Measurements from ENCODE around the gene CXCL17. TPM values are rescaled to one million over a fixed set of nuclear protein-coding genes. Genes with fewer than 3 reads are reported as not detected.
A peak's percentile ranks its signal among the peaks of the same experiment; 100 is the strongest.

The CXCL17 gene
- polyA plus RNA-seq, 1 donor, result not detected

- DNase-seq, result peak; percentile 81
These were observed 19.0 kb downstream of the CXCL17 start for GRCh38 chr19:42423462-42424344.

DNA sequence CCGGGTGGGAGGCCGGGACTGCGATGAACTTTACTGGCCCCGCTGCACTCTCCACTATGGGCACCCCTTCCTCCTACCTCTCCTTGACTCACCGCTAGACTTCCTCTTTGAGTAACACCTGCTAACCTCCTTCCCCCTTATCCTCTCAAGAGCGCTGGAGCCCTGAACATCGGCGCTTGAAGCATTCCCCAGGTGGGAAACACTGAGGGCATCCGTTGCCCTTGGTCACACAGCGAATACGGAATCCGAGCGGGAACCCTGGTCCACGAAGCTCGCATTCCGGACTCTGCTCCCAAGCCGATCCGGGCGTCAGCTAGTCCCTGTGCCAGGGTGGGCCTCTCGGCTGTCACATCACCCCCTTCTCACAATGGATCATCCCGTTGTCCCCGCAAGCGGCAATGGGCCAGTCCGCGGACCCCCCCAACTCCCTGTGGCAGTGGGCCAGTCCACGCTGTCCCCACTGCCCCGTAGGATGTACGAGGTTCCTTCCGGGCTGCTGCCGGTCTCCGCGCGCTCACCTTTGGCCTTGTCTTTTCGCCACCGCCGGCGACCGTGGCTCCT, 19.8 kb downstream of the CXCL17 start:
- DNase-seq, result no peak

GRCh38 chr19:42422092-42422900, 20.4 kb downstream of the CXCL17 start:
- DNase-seq, result no peak

- DNase-seq, result no peak
These were observed 21.1 kb downstream of the CXCL17 start for GRCh38 chr19:42421591-42422031.

DNA sequence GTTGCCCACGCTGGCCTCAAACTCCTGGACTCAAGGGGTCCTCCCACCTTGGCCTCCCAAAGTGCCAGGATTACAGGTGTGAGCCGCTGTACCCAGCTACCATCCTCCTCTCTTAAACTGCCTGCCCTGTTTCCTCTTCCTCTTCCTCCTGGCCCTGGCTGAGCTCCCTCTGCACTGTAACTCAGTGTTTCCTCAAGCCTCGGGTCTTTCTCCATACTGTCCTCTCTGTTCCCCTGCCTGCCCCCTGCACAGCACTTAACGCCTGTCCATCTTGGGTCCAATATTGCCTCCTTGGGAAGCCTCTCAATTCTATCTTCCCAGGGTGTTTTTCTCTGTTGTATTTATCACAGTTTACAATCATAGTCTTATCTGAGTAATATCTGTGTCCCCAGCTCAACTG, 21.6 kb downstream of the CXCL17 start:
- no peak for DNase-seq

DNA sequence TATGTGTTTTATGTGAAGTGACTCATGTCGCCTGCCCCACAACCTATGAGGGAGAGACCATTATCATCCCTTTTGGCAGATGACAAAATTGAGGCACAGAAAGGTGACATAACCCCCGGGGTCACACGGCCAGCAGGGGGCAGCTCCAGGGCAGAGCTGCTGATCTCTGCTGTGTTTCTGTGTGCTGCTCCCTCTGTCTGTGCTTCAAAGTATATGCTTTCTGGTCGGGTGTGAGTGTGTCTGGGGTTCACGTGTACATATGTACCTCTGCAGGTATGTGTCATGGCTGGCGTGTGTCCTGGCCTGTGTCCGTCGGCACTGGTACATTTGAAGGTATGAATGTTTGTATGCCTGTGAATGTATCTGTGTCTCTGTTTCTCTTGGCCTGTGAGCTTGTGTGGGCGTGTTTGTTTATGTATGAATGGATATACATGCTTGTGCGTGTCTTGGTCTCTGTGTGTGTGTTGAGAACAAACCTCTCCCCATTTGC, 22.6 kb downstream of the CXCL17 start:
- DNase-seq, result no peak

DNA sequence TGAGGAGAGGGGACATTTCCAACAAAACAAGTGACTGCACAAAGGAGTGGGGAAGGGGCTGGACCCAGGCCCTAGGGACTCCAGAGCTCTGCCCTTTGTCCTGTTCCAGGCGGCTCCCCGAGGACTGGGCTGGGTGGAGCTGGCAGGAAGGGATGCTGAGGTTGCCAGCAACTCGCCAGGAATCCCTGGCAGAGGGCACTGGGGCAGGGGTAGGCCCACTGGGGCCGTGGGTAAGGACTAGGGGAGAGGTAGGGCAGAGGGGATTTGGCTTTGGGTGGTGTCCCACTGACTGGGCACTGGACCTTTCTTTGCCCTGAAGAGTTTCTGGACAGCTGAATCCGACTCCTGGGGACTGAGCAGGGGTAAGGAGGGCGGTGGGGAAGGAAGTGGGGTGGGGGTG, 23.4 kb downstream of the CXCL17 start:
- DNase-seq, result no peak

GRCh38 chr19:42412661-42413076, 30.1 kb downstream of the CXCL17 start:
- no peak for DNase-seq

DNA sequence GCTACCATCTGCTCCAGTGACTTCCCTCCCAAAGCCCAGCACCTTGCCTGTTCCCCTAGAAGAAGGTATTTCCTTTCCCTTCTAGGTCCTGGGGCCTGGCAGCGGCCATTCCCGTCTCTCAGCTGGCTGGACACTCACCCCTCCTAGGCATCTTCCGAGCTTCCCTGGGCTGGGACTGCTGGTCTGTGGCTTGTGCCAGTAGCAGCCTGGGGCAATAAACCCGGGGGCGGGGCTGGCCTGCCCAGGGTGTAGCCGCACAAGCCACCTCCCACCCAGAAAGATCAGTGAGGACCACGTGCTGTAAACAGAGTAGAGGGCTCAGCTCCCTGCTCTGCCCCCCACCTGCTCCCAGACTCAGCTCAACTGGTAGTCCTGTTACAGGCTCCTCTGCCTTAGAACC, 30.5 kb downstream of the CXCL17 start:
- no peak for DNase-seq

DNA sequence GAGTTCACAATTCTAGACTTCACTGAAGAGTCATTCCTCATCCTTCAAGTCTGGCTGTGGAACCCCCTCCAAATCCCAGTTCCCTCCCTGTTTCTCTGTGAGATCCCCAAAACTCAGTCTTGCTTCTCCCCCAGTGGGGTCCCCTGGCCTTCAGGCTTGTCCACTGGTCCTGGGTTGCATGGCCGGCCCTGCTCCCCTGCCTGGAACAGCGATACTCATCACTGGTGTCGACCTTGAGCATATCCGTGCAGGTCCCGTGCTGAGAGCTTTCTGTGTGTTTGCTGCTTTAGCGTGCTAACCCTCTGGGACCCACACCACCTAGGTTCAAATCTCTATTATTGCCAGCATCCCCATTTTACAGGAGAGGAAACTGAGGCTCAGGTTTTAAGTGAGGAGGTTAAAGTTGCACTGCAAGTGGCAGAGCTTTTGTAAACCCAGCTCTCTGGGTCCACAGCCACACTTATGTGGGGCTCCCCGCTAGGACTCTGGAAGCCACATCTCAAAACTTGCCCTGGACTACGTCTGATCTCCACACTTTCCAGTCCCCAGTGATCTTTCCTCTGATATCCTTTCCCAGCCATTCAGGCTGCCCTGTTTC, 31.1 kb downstream of the CXCL17 start:
- DNase-seq, result no peak

DNA sequence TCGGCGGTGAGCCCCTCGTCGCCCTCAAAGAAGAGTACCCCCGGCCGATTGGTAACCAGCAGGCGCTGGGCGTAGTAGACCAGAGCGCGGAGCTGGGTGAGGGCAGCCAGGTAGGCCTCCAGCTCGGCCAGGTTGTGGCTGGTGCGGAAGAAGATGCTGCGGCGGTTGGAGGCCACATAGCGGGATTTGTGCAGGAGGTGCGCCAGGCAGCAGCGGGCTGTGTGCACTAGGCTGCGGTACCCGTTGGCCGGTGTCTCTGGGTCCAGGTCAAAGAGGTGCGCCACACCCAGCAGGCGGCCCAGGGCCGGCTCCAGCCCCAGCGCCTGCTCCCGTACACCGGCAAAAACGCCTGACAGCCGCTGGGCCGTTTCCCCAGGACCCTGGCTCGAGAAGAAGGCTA, 32.4 kb downstream of the CXCL17 start:
- no peak for DNase-seq

GRCh38 chr19:42409477-42409876, 33.3 kb downstream of the CXCL17 start:
- no peak for DNase-seq

DNA sequence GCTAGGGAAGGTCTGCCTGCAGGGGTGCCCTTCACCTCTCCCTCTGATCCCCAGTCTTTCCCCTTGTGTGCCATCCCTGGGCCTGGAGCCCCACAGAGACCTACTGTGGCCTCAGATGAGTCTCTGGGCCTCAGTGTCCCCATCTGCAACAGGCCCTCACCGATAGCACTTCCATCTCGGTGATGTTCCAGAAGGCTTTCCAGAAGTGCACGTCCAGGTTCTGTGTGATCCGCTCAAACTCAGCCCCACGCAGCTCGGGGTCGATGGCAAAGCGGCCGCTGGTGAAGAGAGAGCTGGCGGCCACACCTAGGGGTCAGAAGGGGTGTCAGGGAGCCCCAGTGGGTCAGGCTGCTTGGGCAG, 35.0 kb downstream of the CXCL17 start:
- DNase-seq, result no peak

GRCh38 chr19:42407085-42407815, 35.5 kb downstream of the CXCL17 start:
- no peak for DNase-seq

GRCh38 chr19:42406111-42406510, 36.6 kb downstream of the CXCL17 start:
- DNase-seq, result no peak

- DNase-seq, result no peak
These were observed 39.2 kb downstream of the CXCL17 start for GRCh38 chr19:42403586-42403985.

DNA sequence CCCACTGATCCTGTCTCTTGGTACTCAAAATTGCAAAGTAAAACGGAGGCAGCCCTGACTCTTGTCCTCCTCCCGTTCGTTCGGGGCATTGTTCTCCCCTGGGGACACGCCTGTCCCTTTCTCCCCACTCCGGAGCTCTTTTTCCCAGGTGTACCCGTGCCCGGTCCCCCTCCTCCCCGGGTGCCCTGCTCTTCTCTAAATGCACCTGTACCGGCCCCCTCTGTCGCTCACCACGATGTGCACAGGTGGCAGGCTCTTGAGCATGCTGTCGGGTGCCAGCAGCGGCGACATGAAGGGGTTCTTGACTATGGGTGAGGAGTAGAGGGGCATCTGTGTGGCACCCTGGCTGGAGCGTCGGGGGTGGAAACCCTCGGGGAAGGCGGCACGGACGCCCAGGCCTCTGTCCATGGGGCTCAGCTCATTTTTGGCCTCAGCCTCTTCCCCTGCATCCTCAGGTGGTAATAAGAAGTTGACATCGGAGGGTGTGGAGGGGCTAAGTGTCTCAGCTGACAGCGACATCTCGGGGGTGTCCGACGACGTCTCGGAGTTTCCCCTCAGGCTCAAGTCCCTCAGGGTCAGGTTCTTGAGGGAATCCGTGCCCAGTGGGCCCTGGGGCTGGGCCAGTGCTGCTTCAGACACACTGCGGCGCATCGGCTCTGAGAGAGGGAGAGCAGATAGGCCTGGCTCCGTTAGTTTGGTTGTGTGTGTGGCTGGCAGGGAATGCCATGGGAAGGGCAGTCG, 40.2 kb downstream of the CXCL17 start:
- DNase-seq, result no peak

DNA sequence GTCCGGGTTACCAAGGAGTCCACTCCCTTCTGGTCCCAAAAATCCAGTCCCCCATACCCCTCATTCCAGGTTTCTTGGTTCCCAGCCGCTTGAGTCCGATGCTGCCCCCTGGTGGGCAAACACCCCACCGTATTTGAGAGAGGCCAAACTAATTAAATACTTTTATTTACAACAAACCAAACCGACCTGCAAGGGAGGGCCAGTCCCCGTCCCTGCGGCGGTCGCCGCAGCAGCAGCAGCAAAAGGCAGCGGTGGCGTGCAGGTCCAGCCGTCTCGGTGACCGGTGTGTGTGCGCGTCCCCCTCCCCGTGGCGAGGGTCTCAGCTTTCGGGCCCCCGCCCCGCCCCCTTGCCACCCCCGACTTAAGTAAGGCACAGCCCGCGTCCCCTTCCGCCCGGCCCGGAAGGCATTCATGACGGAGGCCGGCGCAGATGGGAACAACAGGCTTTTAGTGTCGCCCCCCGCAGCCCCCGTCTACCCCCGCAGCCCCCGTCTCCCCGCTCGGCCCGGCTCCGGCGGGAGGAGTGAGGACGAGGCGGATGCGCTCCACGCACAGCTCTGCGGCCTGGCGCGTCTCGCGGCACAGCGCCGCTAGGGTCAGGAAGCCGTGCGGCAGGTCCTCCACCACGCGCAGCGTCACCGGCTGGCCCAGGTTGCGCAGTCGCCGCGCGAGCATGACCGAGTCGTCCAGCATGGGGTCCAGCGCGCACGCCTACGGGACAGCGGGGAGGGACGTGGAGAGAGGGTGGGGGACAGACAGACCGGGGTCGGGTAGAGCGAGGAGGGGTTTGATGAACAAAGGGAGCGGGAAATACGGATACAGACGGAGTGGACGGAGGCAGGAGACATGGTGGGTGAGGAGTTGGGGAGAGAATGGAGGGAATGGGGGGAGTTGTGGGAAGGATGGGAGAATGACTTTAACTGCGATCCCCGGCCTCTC, 41.1 kb downstream of the CXCL17 start:
- peak; percentile 83 for DNase-seq

DNA sequence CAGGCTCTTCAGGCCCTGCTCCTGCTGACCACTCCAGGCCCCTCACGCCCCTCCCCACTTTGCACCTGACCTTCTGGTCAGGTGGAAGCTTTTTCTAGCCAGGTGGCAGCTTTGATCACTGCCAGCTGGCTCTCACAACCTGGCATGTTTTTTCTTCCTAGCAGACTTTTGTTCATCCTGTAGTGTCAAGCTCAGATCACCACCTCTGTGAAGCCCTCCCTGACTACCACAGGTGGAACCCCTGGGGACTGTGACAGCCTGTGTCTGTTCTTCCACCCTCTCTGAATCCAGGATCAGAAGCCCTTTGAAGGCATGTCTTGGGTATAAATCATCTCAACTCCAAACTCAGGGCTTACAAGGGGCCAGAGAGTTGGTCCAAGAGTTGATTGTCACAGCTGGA, 42.3 kb downstream of the CXCL17 start:
- DNase-seq, result no peak

Measured in hindlimb muscle (tissue), 1 donor.